ENCODE results near the gene PARD6B.
"Not testable (repeated sequence)": the region's sequence is repeated elsewhere in the genome, so short reads cannot be mapped to it uniquely, and the experiment has no call there.

PARD6B gene, protein sequence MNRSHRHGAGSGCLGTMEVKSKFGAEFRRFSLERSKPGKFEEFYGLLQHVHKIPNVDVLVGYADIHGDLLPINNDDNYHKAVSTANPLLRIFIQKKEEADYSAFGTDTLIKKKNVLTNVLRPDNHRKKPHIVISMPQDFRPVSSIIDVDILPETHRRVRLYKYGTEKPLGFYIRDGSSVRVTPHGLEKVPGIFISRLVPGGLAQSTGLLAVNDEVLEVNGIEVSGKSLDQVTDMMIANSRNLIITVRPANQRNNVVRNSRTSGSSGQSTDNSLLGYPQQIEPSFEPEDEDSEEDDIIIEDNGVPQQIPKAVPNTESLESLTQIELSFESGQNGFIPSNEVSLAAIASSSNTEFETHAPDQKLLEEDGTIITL

DNA sequence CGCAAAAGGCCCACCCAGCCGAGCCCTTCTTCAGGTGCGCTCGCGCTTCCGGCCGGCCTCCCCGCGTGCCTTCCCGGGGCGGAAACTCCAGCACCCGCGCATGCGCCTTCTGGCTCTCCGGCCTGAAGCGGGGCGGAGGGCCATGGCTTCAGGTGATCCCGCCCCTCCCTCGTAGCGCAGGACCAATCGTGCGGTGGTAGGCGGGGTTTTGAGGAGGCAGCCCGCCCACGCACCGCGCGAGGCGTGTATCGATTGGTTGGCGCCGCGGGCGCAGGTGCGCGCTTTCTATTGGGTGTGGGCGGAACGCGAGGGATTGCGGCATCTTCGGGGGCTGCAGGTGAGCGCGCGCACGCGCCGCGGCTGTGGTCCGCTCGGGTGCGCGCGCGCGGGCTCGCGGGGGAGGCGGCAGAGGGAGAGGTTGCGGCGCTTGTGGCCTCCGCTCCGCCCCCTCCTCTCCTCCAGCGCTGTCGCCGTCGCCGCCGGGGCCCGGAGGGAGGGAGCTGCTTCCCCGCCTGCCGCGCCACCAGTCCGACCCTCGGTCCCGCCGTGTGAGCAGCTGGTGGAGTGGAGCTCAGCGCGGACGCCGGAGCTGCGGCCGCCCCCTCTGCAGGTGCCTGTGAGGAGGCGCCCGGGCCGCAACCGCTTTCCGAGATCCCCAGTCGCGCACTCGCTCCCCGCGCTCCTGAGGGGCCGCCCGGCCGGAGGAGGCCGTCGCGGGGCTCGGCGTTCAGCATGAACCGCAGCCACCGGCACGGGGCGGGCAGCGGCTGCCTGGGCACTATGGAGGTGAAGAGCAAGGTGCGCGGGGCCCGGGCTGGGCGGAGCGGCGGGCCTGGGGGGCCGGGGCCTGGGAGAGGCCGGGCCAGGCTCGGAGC, at the start of gene PARD6B:
Gene PARD6B (plus strand): TSS at position 526 of the 875 bp plus-strand sequence. CDS start 207 bp downstream, at position 733.
- peak; percentile 95 for DNase-seq

DNA sequence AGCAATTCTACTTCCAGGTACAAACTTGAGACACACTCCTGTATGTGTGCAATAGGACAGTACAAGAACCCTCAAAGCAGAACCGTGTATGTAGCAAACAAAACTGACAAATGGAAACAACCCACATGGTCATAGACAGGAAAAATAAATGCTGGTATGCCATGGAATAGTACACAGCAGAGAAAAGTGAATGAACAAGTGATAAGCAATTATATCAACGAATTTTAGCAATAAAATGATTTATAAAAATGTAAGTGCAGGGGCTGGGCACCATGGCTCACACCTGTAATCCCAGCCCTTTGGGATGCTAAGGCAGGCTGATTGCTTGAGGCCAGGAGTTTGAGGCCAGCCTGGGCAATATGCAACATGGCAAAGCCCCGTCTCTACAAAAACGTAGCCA, 49.3 kb upstream of the PARD6B start:
- no peak for DNase-seq

DNA sequence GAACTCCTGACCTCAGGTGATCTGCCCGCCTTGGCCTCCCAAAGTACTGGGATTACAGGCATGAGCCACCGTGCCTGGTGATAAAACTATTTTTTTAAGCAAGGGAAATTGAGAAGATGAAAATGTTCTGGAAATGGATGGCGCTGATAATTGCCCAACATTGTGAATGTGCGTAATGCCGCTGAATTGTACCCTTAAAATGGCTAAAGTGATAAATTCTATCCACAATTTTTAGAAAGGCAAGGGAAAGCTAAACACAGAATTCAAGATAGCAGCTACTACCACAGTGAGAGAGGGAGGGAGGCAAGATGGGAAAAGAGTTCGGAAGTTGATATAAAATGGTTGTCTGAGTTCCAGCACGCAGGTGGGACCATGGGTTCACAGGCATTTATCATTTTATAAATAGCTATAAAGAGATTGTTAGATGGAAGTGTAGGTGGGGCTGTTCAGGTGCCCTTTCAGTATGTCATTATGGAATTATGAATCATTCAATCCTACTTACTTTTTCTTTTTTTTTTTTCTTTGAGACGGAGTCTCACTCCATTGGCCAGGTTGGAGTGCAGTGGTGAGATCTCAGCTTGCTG, 48.3 kb upstream of the PARD6B start:
- no peak for DNase-seq

DNA sequence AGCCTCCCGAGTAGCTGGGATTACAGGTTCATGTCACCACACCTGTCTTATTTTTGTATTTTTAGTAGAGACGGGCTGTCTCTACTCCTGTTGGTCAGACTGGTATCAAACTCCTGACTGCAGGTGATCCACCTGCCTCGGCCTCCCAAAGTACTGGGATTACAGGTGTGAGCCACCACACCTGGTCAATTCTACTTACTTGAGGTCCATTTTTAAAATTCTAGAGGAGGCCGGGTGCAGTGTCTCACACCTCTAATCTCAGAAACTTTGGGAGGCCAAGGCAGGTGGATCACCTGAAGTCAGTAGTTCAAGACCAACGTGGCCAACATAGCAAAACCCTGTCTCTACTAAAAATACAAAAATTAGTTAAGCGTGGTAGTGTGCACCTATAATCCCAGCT, 47.8 kb upstream of the PARD6B start:
- no peak for DNase-seq

DNA sequence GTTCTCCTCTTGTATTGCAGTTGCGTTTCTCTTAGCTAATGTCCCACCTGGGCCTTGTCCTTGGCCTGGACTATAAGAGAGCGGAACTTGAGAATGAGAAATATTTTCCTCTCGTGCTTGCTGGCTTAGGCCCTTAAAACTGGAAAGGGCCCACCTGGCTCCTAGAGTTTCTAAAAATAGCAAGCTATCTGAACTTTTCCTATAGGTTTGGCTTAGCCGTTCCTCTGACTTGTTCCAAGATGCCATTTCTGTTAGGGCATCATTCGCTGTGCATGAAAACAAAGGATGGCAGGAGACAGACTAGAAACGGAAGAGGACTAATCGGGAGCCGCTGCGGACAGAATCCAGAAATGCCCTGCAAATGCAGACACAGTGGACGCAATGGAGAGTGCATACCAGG, 44.6 kb upstream of the PARD6B start:
- DNase-seq = no peak

DNA sequence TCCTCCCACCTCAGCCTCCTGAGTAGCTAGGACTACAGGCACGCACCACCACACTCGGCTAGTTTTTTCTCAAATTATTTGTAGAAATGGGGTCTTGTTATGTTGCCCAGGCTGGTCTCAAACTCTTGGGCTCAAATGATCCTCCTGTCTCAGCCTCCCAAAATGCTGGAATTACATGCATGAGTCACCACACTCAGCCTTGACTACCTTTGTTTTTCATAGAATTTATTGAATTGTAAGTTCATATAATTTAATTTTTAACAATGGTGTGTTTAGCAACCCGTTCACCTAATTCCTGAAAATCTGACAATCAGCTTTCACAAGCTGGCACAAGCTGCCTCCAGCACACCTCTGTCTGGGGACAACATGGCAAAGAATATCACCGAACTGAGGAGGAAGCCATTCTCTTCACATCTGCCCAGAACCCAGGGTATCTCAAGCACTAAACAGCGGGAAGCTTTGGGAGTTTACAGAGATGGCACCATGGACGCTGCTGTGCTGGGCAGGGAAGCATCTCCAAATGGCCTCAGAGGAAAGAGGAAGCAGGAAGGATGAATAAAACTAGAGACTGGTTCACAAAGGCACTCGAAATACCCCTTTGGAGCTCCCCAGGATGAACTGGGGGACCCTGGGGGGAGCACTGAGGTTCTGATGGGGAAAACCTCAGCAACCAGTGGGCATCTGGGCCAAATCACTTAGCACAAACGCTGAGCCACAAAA, 43.0 kb upstream of the PARD6B start:
- no peak for DNase-seq

DNA sequence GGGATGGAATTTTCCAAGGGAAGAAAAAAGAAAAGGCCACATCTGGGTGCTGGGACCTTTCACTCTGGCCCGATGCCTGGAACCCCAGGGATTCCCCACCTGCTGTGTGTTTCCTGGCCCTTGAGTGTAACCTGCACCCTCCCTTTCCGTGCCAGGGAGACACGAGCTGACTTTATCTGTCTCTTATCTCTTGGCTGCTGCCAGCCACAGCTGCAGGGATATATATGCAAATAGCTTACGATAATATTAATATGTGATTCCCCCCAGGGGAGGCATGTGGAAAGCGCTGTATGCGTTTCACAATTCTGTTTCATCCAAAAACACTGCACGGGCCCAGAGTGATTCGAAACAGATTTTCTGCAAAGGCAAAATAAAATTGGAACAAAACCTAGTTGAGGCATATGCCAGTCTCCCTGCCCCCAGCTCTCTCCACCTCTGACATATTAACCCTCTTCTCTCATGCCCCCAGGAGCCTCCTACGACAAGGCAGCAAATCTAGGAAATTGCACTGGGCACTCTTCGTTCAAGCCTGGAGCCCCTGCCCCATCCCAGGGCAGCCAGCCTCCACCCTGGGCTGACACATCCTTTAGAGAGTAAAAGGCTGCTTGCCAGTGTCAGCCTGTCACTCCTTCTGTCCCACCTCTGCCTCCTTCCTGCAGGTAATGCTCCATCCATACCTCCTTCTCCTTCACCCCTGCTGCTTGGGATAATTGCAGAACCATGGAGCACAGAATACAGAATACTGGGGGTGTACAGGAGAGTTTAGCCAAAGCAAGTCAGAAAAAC, 41.3 kb upstream of the PARD6B start:
- DNase-seq = no peak

DNA sequence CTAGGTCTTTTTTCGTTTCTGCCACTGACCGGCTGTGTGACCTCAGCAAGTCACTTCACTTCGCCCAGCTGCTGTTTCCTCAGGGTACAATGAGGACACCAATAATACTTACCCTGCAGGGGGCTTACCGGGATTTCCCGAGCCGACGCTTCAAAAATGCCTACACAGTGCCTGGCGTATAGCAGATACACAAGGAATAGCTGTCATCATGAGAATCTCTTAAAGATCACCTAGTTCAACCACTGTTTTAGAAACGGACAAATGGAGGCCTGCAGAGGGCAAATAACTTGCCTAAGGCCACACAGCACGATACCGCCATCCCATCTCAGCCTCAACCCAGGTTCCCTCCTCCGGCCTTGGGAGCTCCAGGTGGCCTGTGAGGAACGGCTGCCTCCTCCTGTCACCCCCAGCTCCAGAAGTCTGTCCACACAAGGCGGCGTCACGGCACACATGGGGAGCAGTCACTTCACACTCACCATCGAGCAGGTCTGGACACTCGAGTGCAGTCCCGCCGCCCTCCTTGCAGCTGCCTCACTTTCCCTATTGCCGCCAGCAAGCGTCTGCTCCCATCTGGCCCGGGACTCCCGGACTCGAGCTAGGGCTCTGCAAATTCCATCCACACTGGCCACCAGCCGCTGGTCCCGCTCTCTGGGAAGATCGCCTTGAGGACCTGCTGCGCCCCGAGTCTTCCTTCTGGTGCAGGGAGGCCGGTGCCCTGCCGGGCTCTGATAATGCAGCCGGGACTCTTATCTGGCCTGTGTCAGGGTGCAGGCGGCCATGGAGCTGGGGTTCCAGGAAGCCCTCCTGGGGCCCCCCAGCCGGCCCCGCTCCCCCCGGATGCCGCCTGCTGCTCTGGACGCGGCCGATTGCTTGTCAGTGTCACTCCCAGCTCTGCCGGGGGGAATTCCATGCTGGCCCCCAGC, 40.5 kb upstream of the PARD6B start, which contains the start of gene RIPOR3:
Gene RIPOR3 (minus strand): TSS at position 893 of the 923 bp plus-strand sequence. CDS start 414 bp downstream, at position 479.
- DNase-seq = no peak

DNA sequence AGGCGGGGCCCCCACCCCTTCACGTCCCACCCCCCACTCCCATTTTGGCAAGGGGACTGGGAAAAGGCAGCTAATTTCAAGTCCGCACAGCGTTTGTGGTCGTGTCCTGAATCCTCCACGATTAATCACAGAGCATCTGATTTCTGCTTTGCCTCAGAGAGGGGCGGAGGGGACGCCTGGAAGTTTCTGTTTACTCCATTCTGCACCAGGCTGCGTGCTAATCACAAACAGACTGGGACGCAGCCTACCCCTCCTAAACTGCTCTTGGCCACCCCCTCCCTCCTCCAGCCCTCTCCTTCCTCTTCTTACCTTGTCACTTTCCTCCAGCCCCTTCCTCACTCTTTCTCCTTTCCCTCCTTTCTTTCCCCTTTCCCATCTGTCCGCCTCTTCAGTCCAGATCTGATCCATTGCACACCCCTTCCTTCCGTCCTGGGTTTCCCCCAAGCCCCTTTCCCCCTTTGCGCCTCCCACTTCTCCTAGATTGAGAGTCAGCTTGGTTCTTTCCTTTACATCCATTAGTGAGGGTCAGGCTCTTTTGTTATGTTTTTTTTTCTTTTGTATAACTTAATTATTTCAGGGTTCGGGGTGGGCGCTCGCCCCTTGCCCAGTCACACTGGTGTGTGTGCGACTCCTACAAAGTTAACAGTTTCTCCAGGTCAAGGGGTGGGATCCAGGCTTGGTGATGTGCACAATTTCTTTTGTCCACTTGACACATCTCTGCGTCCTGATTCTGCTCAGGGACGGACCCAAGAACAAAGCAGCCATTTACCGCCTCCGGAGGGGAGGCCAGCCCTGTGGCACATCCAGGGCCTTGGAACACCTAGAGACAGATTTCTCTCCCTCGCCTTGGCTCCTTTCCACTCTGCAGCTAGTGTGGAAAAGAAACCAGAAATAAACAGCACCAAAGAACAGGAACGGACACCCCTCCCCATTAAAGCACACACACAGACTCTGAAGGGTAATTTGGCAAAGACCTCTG, 39.5 kb upstream of the PARD6B start:
- DNase-seq = no peak

DNA sequence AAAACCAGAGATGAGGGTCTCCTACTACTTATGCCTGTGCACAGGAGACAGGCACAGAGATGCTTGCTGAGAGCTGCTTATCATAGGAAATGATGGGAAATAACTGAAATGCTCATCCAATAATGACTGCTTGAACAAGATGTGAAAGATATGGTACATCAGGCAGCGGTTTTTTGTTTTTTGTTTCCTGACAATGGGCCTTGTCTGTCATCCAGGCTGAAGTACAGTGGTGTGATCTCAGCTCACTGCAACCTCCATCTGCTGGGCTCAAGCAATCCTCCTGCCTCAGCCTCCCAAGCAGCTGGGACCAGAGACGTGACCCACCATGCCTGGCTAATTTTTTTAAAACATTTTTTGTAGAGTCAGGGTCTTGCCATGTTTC, 38.8 kb upstream of the PARD6B start:
- DNase-seq = no peak

DNA sequence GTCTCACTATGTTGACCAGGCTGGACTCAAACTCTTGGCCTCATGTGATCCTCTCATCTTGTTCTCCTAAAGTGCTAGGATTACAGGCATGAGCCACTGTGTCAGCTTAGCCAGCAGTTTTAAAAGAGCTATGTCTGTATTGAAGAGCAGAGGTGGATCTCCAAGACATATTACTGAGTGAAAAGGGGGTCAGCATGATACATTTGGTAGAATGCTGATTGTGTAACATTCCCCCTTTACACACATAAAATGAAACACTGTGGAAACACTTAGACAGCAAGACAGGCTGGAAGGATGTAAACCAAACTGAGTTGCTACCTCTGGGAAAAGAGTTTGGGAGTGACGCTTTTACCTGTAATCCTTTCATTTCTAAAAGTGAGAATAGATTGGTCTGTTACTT, 38.4 kb upstream of the PARD6B start:
- DNase-seq = no peak

DNA sequence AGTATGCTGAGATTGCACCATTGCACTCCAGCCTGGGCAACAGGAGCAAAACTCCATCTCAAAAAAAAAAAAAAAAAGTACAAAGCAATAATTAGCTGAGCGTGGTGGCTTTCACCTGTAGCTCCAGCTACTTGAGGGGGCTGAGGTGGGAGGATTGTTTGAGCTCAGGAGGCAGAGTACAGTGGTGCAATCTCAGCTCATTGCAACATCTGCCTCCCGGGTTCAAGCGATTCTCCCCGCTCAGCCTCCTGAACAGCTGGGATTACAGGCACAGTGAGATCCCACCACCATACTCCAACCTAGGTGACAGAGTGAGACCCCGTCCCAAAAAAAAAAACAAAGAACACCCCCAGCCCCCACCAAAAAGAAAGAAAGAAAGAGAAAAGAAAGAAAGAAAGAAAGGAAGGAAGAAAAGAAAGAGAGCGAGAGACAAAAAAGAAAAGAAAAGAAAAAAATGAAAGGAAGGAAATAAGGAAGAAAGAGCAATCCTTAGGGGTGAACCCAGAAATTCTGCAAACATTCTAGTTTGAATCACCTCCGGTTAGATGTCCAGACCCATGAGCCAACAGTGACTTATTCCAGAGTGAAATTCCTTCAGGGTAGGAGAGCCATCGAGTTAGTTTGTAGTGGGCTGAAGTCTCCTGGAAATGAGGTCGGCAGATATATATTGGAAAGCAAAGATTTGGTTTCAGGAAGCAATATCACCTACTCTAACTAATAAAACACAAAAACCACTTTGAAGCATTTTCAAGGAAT, 36.8 kb upstream of the PARD6B start:
- no peak for DNase-seq

DNA sequence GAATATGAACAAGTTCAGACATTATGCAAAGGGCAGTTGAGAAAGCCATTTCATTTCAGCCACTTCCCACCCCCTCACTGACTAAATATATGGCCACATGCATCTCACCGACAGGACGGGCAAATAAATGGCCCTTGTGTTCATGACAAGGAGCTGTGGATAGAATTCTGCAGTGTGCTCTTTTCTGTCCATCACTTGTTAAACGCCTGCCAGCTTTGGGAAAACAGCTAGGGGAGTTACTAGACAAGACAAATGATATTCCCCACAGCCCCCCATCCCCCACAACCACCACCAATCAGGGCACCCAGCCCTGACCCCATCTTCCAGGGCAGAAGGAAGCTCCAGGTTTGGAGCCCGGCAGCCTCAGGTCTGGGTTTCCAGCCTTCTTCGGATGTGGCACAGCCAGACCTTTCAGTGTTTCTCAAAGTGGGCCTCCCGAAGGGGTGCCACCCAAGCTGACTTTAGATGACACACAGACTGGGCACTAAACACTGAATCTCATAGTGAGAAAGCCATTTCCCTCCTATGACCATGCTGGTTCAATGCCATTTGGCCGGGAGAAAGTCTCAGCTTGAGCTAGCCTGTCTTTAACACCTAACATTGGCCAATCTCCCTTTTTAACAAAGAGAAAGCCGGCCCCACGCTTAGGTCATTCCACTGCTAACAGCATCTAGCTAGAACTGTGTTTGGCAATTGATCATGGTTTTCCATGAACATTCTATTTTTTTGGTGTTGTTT, 36.1 kb upstream of the PARD6B start:
- DNase-seq = no peak

DNA sequence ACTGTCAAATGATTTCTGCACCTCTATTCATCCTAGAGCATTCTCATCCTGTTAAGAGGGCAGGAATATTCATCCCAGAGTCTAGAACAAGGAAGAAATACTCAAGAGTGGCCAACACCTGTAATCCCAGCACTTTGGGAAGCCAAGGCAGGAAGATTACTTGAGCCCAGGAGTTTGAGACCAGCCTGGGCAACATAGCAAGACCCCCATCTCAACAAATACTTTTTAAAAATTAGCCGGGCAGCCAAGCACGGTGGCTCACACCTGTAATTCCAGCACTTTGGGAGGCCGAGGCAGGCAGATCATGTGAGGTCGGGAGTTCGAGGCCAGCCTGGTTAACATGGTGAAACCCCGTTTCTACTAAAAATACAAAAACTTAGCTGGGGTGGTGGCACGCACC, 33.1 kb upstream of the PARD6B start:
- not testable (repeated sequence) for DNase-seq

DNA sequence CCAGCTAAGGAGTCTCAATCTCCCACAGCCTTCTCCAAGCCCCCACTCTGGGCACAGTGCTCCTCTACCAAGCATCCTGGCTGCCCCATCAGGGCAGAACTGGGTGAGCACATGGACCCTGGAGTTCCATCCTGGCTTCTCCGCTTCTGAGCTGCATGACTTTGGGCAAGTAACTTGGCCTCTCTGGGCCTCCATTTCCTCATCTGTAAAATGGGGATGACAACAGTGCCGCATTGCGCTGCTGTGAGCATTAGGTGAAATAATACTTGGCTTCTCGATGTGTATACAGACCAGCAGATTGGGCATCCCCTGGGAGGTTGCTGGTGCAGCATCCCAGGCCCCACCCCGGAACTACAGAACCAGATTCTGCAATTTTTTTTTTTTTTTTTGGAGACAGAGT, 31.7 kb upstream of the PARD6B start:
- DNase-seq = no peak

DNA sequence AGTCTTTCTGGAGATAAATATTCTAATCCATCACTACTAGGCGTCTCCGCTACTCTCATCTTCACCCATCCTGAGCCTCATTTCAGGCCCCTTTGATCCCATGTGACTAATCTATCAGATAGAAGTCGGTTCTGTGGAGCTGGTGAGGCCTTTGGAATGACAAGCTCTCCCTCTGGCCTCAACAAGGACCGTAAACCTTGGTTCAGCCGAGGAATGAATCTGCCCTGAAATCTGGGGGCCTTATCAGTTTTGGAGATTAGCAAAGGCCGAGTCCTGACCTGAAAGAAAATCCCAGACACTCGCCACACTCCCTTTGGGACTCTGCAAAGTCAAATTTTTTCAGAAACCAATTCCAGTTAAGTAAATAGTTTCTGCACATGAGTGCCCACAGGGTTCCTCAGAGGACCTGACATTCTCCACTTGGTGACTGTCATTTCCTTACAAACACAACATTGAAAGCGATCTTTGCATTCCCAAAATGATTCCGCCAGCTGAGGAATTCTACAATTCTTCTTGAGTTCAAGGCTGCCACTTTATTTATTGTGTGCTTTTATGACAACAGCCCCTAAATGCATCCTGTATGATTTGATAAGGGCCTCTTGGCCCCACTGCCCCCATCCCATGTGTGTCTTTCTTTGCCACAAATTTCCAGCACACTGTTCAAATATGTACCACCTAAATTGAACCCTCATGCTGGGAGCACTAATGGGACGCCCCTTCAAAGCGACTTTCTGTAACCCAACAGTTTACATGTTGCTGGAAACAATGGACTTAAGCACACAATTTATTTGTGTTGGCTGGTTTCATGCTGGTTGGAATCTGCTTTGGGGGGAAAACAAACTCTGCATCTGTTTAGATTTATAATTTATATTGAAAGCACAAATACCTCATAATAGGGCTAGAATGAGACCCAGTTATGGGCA, 30.1 kb upstream of the PARD6B start:
- DNase-seq = no peak
